ENCODE measurements around the gene CPEB3. TPM values are rescaled to one million over a fixed set of nuclear protein-coding genes. Genes with fewer than 3 reads are reported as not detected.

CPEB3 gene
- total RNA-seq, 4 donors from 2014 or later = 4.1 to 6.6 (median 5.2) TPM

DNA sequence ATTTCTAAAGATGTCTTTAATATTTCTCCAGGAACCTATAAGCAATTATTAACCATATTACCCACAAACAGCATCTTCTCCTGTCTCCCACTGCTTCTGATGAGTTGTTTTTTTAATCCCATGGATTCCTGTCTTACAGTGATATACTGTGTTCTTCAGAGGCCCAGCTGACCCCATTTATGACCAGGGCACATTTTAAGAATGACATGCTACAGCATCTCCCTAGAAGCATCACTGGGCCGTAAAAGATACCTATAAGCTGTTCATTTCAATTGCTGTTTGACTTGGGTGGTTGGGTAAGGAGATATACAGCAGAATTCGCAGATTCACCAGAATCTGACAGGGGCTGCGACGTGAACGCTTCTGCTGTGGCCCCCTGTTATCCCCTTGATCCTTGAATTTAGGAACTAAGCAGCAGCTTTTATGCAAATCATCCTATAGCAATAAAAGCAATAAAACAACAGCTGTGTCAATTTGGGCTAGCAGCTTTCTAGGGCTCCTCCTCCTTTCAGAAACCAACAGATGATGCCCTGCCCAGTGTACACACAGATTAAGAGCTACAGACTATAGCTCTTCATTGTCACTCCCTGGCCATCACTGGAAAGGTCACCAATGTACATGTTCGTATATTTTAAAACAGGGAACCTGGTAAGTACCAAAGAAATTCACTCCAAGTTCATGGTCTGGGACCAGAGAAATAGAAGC is 86.8 kb downstream of the CPEB3 start:
- TF ChIP-seq, protein P1, sequence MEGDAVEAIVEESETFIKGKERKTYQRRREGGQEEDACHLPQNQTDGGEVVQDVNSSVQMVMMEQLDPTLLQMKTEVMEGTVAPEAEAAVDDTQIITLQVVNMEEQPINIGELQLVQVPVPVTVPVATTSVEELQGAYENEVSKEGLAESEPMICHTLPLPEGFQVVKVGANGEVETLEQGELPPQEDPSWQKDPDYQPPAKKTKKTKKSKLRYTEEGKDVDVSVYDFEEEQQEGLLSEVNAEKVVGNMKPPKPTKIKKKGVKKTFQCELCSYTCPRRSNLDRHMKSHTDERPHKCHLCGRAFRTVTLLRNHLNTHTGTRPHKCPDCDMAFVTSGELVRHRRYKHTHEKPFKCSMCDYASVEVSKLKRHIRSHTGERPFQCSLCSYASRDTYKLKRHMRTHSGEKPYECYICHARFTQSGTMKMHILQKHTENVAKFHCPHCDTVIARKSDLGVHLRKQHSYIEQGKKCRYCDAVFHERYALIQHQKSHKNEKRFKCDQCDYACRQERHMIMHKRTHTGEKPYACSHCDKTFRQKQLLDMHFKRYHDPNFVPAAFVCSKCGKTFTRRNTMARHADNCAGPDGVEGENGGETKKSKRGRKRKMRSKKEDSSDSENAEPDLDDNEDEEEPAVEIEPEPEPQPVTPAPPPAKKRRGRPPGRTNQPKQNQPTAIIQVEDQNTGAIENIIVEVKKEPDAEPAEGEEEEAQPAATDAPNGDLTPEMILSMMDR (IDR thresholded peaks at IDR 0.05; ENCODE audit: low read depth) = no peak

DNA sequence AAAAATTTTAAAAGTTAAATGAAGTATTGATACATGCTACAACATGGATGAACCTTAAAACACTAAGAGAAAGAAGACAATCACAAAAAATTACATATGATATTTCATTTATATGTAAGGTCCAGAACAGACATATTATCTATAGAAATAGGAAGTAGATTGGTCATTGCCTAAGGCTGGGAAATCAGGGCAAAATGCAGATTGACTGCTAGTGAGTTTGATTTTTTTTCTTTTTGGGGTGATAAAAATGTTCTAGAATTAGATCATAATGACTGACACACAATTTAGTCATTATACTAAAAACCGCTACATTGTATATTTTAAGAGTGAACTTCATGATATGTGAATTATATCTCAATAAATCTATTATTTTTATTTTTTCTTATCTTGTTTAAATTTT is 88.3 kb downstream of the CPEB3 start:
- TF ChIP-seq, protein P1 (IDR thresholded peaks at IDR 0.05; ENCODE audit: low read depth) = no peak

DNA sequence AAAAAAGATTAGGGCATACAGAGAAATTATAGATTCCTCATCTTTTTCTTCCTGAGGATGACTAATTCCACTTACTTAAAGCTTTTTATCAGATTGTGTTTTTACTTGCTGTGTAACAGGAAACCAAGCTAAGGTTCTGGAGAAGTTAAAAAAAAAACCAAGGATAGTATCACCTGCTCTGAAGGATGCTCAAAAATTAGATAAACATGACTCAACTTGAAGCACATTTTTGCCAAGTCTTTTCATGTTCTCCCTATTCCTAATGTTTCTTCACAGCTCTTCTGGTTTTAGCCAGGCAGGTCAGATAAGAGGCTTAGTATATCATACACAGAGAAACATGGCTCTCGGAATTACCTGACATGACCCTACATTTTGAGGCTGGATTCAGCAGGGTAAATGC is 90.3 kb downstream of the CPEB3 start:
- TF ChIP-seq, protein P1 (IDR thresholded peaks at IDR 0.05; ENCODE audit: low read depth) = no peak

DNA sequence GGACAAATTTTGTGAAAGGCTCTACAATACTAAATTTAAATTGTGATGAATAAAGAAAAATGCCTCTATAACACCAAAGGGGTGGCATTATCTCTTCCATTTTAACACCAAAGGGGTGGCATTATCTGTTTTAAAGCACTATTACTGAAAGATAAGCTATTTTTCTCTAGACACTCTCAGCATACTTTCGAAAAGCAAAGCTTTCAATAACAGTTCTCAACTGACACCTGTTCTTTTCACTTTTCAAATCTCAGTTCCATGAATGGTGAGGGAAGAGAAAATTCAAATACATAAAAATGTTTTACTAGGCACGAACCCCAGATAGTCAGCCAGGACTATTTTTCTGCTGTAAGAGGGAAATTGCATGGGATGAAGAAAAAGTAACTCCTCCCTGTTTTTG is 103.8 kb downstream of the CPEB3 start:
- TF ChIP-seq, protein P1 (IDR thresholded peaks at IDR 0.05; ENCODE audit: low read depth) = no peak

DNA sequence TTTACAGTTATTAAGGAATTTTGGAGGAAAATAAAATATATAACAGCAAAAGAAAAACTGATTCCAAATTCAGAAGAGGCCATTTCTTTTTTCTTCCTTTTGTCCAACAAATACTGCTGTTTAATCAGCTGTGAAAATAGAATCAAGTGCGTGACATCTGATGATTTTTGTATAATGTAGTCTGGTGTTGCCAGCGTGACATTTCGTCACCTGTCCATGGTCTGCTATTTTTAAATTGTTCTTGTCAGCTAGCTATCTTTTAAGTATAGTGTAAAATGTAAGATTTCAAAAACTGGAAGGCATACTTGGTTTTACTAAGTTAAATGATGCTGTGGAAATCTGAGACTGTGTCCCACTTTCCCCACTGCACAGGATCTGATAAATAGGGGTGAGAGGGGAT is 105.9 kb downstream of the CPEB3 start:
- TF ChIP-seq, protein P1 (IDR thresholded peaks at IDR 0.05; ENCODE audit: low read depth) = no peak

DNA sequence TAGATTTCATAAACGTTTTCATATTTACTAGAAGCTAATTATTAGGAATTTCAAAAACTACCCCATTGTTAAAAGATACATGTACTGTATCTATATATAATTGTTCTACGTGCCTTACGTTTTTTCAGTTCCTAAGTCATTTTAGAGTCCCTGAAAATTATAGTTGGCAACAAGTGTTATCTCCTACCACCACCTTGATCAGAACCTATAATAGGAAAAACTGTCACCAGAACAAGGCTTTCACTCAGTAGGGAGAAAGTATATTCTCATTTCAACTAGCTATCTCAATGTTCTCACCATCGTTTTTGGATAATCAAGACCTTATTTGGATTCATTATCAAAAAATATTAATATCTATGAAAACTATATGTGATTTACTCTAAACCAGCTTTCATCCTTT is 107.7 kb downstream of the CPEB3 start:
- TF ChIP-seq, protein P1 (IDR thresholded peaks at IDR 0.05; ENCODE audit: low read depth) = no peak

DNA sequence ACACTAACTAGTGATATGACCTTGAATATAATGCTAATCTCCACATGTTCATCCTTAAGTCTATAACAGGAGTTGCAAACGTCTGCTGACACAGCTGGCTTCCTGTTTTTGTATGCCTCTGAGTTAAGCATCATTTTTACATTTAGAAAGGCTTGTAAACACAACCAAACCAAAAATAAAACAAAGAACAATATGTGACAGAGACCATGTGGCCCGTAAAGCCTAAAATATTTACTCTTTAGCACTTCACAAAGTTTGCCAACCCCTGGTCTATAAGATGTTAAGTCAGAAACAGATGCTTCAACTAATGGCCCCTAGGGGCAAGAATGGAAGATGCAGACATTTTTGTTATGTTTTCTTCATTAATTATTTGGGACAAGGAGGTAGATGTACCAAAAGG is 109.3 kb downstream of the CPEB3 start:
- TF ChIP-seq, protein P1 (IDR thresholded peaks at IDR 0.05; ENCODE audit: low read depth) = no peak
